Upper lobe of left lung (tissue), 4 donors: ENCODE data around the gene AMT.

Source experiments
- CTCF ChIP-seq, 6 experiments: fragments of 450-650 bp in 4 of 6; fragments of 200-600 bp in 2 of 6; sonication (generic) in 2 of 6; IDR thresholded peaks; one replicate each; pipeline ENCODE4 v1.5.1; 2016 to 2019; ENCODE audit warnings: antibody characterized with exemption in 6 of 6
- EP300 ChIP-seq, 4 donors: sonication (generic); formaldehyde crosslinking; IDR thresholded peaks; one replicate each; pipeline ENCODE4 v1.5.1; 2017; ENCODE audit warnings: antibody characterized with exemption in 4 of 4, control low read depth in 2 of 4
- POLR2A ChIP-seq, 4 donors: fragments of 450-650 bp; IDR thresholded peaks; one replicate each; pipeline ENCODE4 v1.5.1; 2016 to 2017; ENCODE audit warnings: antibody characterized with exemption in 4 of 4, mild to moderate bottlenecking in 2 of 4
- POLR2AphosphoS5 ChIP-seq, 2 donors: sonication (generic); formaldehyde crosslinking; IDR thresholded peaks; one replicate each; pipeline ENCODE4 v1.5.1; 2017; ENCODE audit warnings: antibody characterized with exemption in 2 of 2

GRCh38 chr3:49427586-49427985 is 5.3 kb upstream of the AMT start:
- TF ChIP-seq POLR2AphosphoS5 (IDR thresholded peaks at IDR 0.05) (no peak), CTCF (IDR thresholded peaks at IDR 0.05) (no peak), POLR2A (IDR thresholded peaks at IDR 0.05) (no peak), EP300 (IDR thresholded peaks at IDR 0.05) (no peak)
